ENCODE data around the gene DHRS4L2.
"Not testable (repeated sequence)": the region's sequence is repeated elsewhere in the genome, so short reads cannot be mapped to it uniquely, and the experiment has no call there.

The DHRS4L2 gene

DNA sequence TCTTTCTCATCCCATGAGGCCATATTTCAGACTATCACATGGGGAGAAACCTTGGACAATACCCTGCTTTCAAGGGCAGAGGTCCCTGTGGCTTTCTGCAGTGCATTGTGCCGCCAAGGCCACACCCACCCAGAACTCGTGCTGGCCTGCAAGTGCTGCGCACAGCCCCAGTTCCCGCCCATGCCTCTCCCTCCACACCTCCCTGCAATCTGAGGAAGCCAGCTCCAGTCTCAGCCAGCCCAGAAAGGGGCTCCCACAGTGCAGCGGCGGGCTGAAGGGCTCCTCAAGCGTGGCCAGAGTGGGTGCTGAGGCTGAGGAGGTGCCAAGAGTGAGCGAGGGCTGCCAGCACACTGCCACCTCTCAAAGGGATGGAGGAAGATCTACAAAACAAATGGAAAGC, 15.6 kb upstream of the DHRS4L2 start:
- DNase-seq (ENCODE audit: low read depth in 2 of 2) = not testable (repeated sequence)

DNA sequence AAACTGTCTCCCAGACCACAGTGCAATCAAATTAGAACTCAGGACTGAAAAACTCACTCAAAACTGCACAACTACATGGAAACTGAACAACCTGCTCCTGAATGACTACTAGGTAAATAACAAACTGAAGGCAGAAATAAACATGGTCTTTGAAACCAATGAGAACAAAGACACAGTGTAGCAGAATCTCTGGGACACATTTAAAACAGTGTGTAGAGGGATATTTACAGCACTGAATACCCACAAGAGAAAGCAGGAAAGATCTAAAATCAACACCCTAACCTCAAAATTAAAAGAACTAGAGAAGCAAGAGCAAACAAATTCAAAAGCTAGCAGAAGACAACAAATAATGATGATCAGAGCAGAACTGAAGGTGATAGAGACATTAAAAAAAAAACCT, 14.7 kb upstream of the DHRS4L2 start:
- not testable (repeated sequence) for DNase-seq (ENCODE audit: low read depth in 2 of 2)

DNA sequence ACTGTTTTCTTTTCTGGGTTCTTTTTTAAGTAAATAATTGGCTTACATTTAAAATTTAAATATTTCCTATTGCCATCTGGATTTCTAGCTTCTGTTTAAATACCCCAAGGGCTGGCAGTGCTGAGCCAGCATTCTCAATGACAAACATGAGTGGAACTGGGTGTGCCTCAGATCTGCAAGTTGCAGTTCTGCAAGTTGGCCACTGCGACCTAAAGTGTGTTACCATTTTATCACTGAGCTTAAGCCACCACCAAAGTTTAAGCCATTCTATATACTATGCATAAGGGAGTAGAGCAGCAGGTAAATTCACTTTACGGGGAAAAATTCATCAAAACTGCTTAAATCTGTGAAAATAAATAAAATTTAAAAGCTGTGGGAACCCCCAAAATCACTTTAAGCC, 11.5 kb upstream of the DHRS4L2 start:
- DNase-seq (ENCODE audit: low read depth in 2 of 2) = not testable (repeated sequence)

DNA sequence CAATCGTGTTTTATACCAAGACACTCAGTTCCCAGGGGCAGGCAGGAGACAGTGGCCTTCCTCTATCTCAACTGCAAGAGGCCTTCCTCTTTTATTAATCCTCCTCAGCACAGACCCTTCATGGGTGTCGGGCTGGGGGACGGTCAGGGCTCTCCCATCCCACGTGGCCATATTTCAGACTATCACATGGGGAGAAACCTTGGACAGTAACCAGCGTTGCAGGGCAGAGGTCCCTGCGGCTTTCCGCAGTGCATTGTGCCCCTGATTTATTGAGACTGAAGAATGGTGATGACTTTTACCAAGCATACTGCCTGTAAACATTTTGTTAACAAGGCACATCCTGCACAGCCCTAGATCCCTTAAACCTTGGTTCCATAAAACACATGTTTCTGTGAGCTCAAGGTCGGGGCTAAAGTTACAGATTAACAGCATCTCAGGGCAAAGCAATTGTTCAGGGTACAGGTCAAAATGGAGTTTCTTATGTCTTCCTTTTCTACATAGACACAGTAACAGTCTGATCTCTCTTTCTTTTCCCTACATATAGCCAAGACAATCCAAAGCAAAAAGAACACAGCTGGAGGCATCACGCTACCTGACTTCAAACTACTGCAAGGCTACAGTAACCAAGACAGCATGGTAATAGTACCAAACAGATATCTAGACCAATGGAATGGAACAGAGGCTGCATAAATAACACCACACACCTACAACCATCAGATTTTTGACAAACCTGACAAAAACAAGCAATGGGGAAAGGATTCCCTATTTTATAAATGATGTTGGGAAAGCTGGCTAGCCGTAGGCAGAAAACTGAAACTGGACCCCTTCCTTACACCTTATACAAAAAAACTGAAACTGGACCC, 6.5 kb upstream of the DHRS4L2 start:
- not testable (repeated sequence) for DNase-seq (ENCODE audit: low read depth in 2 of 2)

DNA sequence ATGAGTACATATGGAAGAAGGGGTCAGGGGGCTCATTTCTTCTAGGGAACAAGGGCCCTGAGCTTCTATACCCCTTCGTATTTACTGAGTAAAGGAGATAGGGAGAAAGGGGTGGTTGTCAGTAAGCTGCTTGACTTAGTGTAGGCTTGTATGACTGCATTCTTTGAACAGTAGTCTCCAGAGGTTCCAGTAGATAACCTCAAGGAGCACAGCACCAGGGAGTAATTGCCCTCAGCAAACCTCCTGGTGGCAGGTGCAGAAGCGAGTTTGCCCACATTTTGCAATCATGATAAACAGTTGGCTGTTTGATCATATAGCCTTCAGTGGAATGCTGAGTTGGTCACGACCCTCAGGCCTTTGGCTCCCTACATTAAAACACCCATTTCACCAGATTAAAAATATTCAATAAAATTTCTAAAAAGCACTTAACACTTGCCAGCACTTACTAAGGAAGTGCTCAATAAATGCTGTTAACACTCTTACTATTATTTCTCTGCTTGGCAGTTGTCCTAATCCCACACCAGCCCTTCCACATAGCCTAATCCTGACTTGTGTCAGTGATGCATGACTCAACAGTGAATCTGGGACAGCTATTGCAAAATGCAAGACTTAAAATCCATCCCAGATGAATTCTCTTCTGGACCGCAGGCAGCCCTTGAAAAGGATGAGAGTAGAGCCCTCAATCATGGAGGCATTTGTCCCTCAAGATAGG, 3.7 kb upstream of the DHRS4L2 start:
- DNase-seq (ENCODE audit: low read depth in 2 of 2) = no peak

DNA sequence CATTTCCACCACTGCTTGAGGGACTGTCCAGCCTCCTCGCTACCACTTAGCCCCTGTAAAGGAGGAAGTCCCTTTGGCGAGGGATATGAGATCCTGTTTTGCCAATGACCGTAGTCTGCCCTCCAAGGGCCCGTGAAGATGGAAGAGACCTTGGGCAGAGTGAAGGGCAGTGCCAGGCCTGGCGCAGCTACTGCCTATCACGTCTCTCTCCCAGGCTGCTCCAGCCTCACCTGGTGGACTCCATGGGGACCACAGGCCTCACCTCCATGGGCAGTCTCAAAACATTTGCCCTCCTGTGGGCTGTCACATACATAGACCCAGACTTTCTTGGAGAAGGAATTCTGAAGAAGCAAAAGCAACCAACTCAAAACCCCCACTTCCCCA, 514 bp upstream of the DHRS4L2 start:
- DNase-seq (ENCODE audit: low read depth in 2 of 2) = not testable (repeated sequence)

DNA sequence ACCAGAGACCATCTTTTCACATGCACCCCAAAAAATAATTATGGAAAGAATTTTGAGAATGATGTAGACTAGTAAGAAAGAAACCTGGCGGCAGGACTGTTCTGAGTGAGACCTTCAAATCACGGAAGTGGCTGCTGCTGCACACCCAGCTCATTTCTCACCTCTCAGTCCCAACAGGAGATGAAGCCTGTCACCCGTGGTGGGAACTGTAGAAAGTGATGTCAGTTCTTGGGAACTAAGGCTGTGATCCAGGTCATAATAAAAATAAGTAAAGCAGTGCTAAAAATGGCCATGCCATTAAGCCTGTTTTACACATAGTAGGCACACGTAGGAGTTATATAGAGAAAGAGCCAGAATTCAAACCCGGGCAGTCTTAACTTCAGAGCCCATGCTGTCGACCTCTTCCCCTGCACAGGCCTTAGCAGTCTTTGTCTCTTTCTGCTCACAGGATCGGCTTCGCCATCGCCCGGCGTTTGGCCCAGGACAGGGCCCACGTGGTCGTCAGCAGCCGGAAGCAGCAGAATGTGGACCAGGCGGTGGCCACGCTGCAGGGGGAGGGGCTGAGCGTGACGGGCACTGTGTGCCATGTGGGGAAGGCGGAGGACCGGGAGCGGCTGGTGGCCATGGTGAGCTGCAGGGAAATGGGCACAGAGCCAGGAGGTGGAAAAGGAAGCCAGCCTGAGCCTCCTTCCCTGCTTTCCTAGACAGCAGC, 1.2 kb downstream of the DHRS4L2 start:
- DNase-seq (ENCODE audit: low read depth in 2 of 2) = not testable (repeated sequence)

DNA sequence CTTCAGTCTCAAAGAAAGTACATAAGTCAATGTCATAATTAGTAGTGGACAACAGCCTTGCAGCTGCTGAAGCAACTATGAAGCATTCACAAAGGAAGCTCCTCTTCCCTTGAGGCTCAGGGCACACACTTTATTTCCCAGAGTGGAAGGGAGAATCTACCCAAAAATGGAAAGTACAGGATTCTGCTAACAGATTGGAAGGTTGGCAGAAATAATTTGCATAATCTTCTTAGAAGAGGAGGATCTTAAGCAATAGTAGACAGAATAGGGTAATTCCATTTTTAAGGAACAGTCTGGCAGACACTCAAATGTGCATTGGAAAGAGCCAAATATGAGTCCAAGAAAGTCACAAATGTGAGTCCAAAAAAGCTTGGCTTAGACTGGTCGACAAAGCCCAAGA, 2.2 kb downstream of the DHRS4L2 start:
- DNase-seq (ENCODE audit: low read depth in 2 of 2) = not testable (repeated sequence)

DNA sequence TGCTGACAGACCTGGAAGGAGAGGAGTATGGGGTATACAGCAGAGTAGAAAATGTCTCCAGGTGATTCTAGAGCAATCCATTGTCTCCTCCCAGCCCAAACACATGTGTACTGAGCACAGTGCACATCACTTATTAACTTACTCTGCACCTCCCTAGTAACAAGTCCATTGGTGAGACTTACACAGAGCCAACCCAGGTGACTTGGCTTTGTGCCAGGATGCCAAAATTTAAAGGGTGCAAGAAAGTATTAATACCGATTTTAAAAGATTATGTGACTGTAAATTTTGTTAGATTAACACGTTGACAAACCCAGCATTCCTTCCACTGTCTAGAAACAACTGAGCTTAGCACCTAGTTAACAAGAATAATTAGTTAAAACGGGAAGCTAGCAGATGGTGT, 4.3 kb downstream of the DHRS4L2 start:
- DNase-seq (ENCODE audit: low read depth in 2 of 2) = not testable (repeated sequence)

DNA sequence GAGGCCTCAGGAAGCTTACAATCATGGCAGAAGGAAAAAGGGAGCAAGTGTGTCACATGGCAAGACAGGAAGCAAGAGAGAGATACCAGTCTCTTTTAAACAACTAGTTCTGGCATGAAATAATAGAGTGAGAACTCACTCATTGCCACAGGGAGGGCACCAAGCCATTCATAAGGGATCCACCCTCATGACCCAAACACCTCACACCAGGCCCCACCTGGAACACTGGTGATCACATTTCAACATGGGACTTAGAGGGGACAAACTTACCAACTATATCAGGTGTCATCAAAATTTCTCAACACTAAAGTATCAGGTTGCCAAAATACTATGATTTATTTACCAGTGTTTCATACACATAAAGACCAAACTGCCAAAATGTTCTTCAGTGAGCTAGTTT, 7.3 kb downstream of the DHRS4L2 start:
- not testable (repeated sequence) for DNase-seq (ENCODE audit: low read depth in 2 of 2)

DNA sequence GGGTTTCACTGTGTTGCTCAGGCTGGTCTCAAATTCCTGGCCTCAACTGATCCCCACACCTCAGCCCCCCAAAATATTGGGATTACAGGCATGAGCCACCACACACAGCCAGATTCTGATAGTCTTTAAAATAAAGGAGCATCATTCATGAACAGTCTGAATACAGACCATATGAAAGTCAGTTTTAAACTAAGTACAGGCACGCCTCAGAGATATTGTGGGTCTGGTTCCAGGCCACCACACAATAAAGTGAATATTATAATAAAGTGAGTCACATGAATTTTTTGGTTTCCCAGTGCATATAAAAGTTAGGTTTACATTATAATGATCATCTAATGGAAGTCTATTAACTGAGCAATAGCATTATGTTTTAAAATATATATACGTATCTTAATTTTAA, 8.1 kb downstream of the DHRS4L2 start:
- not testable (repeated sequence) for DNase-seq (ENCODE audit: low read depth in 2 of 2)

DNA sequence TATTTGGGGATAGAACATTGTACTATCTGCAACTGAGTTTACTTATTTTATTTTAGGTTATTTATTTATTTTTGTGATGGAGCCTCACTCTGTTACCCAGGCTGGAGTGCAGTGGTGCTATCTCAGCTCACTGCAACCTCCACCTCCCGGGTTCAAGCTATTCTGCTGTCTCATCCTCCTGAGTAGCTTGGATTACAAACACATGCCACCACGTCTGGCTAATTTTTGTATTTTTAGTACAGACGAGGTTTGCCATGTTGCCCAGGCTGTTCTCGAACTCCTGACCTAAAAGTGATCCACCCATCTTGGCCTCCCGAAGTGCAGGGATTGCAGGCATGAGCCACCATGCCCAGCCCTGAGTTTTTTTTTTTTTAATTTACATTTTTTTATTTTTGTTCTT, 10.9 kb downstream of the DHRS4L2 start:
- not testable (repeated sequence) for DNase-seq (ENCODE audit: low read depth in 2 of 2)

DNA sequence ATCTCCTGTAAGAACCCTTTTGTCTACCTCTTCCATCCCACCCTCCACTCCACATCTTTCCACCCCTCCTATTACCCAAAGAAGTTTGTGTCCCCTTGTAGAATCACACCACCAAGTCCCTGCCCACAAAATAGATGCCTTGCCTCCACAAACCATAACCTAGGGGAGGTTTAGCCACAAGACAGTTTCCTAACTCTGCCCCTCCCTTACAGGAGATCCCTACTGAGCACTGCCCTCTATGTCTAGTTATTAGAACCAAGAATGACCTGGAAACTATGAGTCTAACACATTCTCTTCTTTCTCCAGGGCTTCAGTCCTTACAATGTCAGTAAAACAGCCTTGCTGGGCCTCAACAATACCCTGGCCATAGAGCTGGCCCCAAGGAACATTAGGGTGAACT, 12.3 kb downstream of the DHRS4L2 start:
- DNase-seq (ENCODE audit: low read depth in 2 of 2) = not testable (repeated sequence)

DNA sequence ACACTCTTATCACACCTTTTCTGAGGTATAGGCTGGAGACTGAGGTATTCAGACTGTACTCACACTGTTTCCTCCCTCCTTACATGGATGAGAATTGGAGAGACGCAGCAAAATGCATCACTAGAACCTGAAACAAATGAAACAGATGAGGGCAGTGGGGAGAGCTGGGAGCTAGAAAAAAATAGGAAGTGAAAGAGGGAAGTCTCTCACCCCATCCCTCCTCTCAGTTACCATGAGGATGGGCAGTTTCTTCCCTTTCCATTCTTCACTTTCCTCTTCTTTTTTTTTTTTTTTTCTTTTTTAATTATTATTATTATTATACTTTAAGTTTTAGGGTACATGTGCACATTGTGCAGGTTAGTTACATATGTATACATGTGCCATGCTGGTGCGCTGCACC, 12.9 kb downstream of the DHRS4L2 start:
- not testable (repeated sequence) for DNase-seq (ENCODE audit: low read depth in 2 of 2)

DNA sequence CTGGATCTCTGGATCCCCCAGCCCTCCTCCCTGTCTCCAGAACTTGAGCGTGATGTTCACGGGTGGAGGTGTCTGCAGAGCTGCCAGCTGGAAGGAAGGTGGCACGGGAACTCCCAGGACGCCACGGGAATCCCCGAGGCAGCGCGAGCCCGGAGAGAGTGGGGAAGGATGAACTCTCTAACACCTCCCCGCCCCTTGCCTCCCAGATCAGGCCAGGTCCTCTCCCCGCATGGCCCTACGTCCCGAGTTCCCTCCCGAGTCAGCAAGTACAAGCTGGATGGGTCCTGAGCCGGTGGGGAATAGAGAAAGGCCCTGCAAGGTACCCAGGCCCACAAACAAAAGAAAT, 17.7 kb downstream of the DHRS4L2 start:
- DNase-seq (ENCODE audit: low read depth in 2 of 2) = not testable (repeated sequence)

DNA sequence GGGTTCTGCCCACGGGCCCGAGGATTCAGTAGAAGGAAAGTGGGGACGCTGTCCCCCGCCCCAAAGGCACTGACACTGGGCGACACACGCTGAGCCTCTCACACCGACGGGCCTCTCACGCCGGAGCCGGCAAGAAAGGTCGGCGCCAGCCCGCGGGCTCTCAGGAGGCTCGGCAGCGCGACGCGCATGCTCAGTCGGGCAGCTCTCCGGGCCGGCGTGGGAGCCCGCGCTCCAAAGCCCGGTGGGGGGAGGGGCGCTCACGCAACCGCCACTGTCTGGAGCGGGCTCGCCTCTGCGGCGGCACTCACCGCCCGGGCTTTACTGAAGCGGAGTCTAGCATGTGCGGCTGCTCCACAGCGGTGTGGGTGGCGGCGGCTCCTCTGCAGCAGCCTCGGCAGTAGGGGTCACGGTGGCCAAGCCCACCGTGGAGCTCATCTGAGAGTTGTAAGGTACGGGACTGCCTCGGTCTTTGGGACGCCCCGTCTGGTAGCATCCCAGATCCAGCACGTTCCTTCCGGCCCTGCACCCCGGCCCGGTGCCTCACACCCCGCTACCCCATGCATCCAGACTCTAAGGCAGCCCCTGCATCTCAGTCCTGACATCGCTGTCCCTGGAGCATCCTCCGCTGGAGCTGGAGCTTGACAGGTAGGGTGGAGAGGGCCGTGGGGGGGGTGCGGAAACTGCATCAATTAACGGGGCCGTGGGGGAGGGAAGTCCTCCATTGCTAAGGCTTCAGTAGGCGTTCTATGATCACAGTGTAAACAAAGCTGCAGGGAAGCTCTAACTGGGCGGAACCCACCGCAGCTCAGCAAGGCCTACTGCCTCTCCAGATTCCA, 18.3 kb downstream of the DHRS4L2 start:
- peak; percentile 61 to 64 for DNase-seq (ENCODE audit: low read depth in 2 of 2)

DNA sequence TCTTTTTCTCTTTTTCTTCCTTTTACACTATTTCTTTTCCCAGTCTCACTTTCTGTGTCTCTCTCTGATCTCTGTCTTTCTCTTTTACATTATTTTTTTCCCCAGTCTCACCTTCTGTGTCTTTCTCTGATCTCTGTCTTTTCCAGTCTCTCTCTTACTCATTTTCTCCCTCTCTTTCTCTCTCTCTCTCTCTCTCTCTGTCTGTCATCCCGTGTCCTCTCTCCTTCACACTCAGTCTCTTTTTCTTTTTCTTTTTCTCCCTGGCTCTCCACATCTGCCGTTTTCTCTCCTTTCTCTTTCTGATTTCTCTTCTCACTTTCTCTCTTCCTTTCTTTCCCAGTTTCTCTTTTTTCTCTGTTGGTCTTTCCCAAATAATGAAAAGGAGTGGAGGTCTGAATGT, 22.3 kb downstream of the DHRS4L2 start:
- DNase-seq (ENCODE audit: low read depth in 2 of 2) = no peak

DNA sequence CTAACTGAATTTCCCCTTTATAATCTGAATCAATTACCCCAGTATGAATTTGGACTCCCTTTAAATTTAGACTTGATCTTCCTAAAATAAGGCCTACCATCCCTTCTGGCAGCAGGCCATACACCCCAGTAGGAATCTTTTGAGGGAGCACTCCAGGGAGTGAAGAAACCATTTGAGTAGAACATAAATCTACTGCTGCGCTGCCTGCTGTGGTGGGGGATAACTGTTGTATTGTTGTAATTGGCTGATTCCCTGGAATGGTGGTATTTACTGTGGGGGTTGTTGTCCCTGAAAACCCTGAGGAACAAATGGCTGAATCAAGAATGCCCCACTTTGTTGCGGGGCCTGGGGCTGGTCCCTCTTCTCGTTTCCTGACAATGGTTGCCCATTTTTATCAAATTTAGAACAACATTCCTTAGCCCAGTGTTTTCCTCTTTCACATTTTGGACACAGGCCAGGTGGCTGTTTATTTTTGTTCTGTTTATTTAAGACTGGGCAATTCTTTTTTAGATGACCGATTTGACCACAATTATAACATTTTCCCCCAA, 24.1 kb downstream of the DHRS4L2 start:
- not testable (repeated sequence) for DNase-seq (ENCODE audit: low read depth in 2 of 2)

DNA sequence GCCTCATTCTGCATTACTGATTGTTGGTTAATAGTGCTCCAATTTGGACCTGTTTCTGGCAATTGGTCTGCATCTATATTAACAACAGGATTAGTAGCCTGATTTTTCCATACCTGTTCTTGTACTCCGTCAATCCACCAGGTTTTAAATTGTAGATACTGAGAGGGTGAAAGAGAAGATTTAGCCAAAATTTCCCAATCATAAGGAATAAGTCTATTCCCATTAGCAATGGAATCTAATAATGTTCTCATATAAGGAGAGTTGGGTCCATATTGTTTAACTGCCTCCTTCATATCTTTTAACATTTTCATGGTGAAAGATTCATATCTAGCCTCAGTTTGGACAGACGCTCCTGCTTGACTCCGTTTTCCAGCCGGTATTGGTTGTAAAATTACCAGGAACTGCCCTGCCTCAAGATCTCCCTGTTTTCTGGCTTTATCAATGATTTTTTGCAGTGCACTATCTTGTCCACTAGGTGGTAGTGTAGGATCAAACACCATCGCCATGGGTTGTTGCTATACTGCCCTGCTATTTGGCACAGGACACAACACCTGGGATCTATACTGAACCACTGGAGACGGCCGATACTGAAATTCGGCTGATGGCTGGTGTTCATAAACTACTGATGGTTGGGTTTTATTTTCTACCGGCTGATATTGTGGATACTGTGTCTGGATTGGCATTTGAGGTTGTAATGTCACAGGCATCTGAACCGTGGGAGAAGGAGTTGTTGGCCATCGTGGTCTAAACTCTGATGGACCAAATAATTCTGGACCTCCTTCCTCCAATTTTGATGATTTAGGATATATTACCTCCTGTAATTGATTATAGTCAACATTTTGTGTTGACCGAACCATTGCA, 25.2 kb downstream of the DHRS4L2 start:
- DNase-seq (ENCODE audit: low read depth in 2 of 2) = no peak

DNA sequence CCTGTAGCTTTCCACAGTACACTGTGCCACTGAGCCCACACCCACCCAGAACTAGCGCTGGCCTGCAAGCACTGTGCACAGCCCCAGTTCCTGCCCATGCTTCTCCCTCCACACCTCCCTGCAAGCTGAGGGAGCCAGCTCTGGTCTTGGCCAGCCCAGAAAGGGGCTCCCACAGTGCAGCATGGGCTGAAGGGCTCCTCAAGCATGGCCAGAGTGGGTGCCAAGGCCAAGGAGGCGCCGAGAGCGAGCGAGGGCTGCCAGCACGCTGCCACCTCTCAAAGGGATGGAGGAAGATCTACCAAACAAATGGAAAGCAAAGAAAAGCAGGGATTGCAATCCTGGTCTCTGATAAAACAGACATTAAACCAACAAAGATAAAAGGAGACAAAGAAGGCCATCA, 27.0 kb downstream of the DHRS4L2 start:
- DNase-seq (ENCODE audit: low read depth in 2 of 2) = not testable (repeated sequence)

All from stimulated activated CD8-positive, alpha-beta memory T cell treated with anti-CD3 and anti-CD28 coated beads, Interleukin-2, amount 100 ng/mL, for 48 hours (primary cell).